ENCODE measurements around the gene PPP1R3F. TPM values are rescaled to one million over a fixed set of nuclear protein-coding genes. Genes with fewer than 3 reads are reported as not detected.

Gene PPP1R3F
- total RNA-seq, 4 donors from 2014 or later: 4.8 to 13.3 (median 5.7) TPM

GRCh38 chrX:49254639-49255038 is 15.0 kb upstream of the PPP1R3F start:
- TF ChIP-seq CTCF (IDR thresholded peaks at IDR 0.05) (no peak), POLR2AphosphoS5 (IDR thresholded peaks at IDR 0.05) (no peak), EP300 (IDR thresholded peaks at IDR 0.05) (no peak), POLR2A (IDR thresholded peaks at IDR 0.05) (no peak)
- H3K9me3 ChIP-seq: no peaks in the 10 kb centered on the region
- no peaks in the 10 kb centered on the region for H3K4me1 ChIP-seq
- no peak overlapping the region for H3K27ac ChIP-seq
- peaks cover 2% of the 10 kb centered on the region for H3K36me3 ChIP-seq
- no peaks in the 10 kb centered on the region for H3K27me3 ChIP-seq
- H3K4me3 ChIP-seq: no peak overlapping the region
- 82% methylated on average over 7 of the region's 7 CpGs for WGBS
- DNase-seq (ENCODE audit: low spot score in 2 of 2): no peak

DNA sequence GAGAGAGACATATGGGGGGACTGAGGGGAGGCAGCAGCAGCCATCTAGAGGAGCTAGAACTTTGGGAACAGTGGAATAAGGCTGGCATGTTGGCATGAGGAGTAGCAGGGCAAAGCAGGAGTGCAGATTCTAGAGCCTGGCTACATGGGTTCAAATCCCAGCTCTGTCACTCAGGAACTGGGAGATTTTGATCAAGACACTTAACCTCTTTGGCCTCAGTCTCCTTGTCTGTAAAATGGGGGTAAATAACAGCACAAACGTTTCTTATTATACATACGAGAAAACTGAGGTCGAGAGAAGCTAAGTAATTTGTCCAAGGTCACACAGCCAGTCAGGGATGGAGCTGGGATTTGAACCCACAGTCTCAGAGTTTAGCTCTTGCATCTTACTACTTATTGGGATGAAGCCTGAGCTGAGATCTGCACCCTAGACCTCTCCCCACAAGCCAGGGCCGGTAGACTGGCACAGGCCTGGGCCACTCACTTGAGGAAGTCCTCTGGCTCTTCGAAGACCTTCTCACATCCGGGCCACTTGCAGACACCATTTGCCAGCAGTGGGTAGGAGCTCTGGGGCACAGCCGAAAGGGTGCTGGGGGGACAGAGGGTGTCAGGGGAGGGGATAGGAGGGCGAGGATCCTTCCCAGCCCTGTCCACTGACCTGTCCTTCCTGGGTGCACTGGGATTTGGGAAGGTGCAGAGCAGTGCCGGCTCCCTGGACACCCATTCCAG is 13.2 kb upstream of the PPP1R3F start:
- H3K36me3 ChIP-seq: no peaks in the 10 kb centered on the region
- H3K27me3 ChIP-seq: no peaks in the 10 kb centered on the region
- no peaks in the 10 kb centered on the region for H3K9me3 ChIP-seq
- H3K4me3 ChIP-seq: no peak overlapping the region
- 81% methylated on average over 6 of the region's 9 CpGs for WGBS
- H3K27ac ChIP-seq: no peak overlapping the region
- TF ChIP-seq EP300 (IDR thresholded peaks at IDR 0.05) (no peak), POLR2AphosphoS5 (IDR thresholded peaks at IDR 0.05) (no peak), CTCF (IDR thresholded peaks at IDR 0.05) (no peak), POLR2A (IDR thresholded peaks at IDR 0.05) (no peak)
- DNase-seq (ENCODE audit: low spot score in 2 of 2): no peak
- no peaks in the 10 kb centered on the region for H3K4me1 ChIP-seq

DNA sequence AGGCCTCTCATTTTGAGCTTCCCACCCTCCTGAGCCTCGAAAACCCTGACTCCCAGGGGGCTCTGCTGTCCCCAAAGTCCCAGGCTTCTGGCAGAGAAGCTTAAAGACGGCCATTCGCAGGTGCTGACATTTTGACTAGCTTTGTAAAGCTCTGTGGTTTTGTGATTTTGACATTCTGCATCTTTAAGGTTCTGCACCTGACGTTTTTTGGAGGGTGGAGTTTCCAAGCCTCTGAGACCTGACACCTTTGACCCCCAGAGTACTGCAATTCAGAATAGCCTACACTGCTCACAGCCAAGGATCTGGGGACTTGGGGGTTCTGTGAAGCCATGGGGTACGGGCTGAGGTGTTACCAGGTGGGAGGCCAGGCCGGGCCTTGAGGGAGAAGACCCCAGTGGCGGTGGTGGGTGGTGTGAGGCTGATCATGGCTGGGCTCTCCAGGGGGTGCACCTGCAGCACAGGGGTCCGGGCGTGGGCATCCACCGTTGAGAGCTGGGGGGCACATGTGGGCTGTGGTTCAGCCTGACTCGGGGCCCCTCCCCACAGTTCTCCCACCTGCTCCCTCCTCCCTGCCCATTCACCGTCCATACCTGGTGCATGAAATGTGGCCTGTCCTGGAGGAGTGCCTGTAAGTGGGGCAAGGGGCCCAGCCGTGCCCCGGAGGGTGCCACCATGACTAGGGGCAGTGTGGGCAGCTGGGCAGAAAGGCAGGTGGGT is 12.4 kb upstream of the PPP1R3F start:
- Histone ChIP-seq H3K27me3 (no peaks in the 10 kb centered on the region), H3K4me1 (no peaks in the 10 kb centered on the region), H3K36me3 (no peaks in the 10 kb centered on the region), H3K27ac (no peak overlapping the region), H3K4me3 (no peak overlapping the region), H3K9me3 (no peaks in the 10 kb centered on the region)
- 79% methylated on average over 5 of the region's 14 CpGs for WGBS
- TF ChIP-seq POLR2AphosphoS5 (IDR thresholded peaks at IDR 0.05) (no peak), POLR2A (IDR thresholded peaks at IDR 0.05) (no peak), CTCF (IDR thresholded peaks at IDR 0.05) (no peak), EP300 (IDR thresholded peaks at IDR 0.05) (no peak)
- no peak for DNase-seq (ENCODE audit: low spot score in 2 of 2)

GRCh38 chrX:49257846-49258748 is 11.5 kb upstream of the PPP1R3F start:
- no peak for DNase-seq (ENCODE audit: low spot score in 2 of 2)
- Histone ChIP-seq H3K27ac (no peak overlapping the region), H3K9me3 (no peaks in the 10 kb centered on the region), H3K4me3 (no peak overlapping the region), H3K36me3 (no peaks in the 10 kb centered on the region), H3K27me3 (no peaks in the 10 kb centered on the region), H3K4me1 (no peaks in the 10 kb centered on the region)
- TF ChIP-seq EP300 (IDR thresholded peaks at IDR 0.05): no peak
- TF ChIP-seq CTCF (IDR thresholded peaks at IDR 0.05): no peak
- no peak for TF ChIP-seq POLR2AphosphoS5 (IDR thresholded peaks at IDR 0.05)
- no peak for TF ChIP-seq POLR2A (IDR thresholded peaks at IDR 0.05)
- WGBS: 61% methylated on average over 14 of the region's 20 CpGs

Measured in suprapubic skin (tissue), 4 donors.